H9 (cell line): Measurements from ENCODE around the gene NDUFA11. TPM values are rescaled to one million over a fixed set of nuclear protein-coding genes. Genes with fewer than 3 reads are reported as not detected.
A peak's percentile ranks its signal among the peaks of the same experiment; 100 is the strongest.

Experiments
- DNase-seq: peaks from one replicate; pipeline ENCODE4 v3.0.0-alpha.2; 2017
- H2AFZ ChIP-seq: one replicate; pipeline ENCODE4 v1.6.1; 2013; ENCODE audit warnings: mild to moderate bottlenecking, low read length, control low read depth, moderate library complexity
- H2AK5ac ChIP-seq: 2 replicates; pipeline ENCODE4 v1.6.1; 2013; ENCODE audit warnings: low read length, control low read depth, mixed read lengths; ENCODE audit not compliant: insufficient read length
- H2BK120ac ChIP-seq: one replicate; pipeline ENCODE4 v1.6.1; 2013; ENCODE audit warnings: low read depth, mild to moderate bottlenecking, low read length, control low read depth, inconsistent platforms; ENCODE audit not compliant: poor library complexity, severe bottlenecking
- H2BK12ac ChIP-seq: 2 replicates; pipeline ENCODE4 v1.6.1; 2013; ENCODE audit warnings: low read length, control low read depth, mixed read lengths, low read depth; ENCODE audit not compliant: insufficient read length
- H2BK15ac ChIP-seq: 2 replicates; pipeline ENCODE4 v1.6.1; 2013; ENCODE audit warnings: low read depth, low read length, control low read depth
- H2BK20ac ChIP-seq: one replicate; pipeline ENCODE4 v1.6.1; 2013; ENCODE audit warnings: low read depth, mild to moderate bottlenecking, low read length, control low read depth, inconsistent platforms; ENCODE audit not compliant: poor library complexity, severe bottlenecking
- H2BK5ac ChIP-seq: 2 replicates; pipeline ENCODE4 v1.6.1; 2013; ENCODE audit warnings: low read length, control low read depth, mixed read lengths; ENCODE audit not compliant: insufficient read length
- H3K14ac ChIP-seq: 2 replicates; pipeline ENCODE4 v1.6.1; 2013; ENCODE audit warnings: low read length, control low read depth; ENCODE audit not compliant: insufficient read depth
- H3K18ac ChIP-seq: 2 replicates; pipeline ENCODE4 v1.6.1; 2013; ENCODE audit warnings: low read depth, mild to moderate bottlenecking, mixed read lengths, low read length, control low read depth; ENCODE audit not compliant: insufficient read length
- H3K23ac ChIP-seq: 2 replicates; pipeline ENCODE4 v1.6.1; 2013; ENCODE audit warnings: low read length, control low read depth, mixed read lengths, low read depth; ENCODE audit not compliant: insufficient read length
- H3K23me2 ChIP-seq: 2 replicates; pipeline ENCODE4 v1.6.1; 2013; ENCODE audit warnings: low read depth, mild to moderate bottlenecking, mixed read lengths, low read length, control low read depth; ENCODE audit not compliant: insufficient read length, poor library complexity, severe bottlenecking
- H3K27ac ChIP-seq: 2 replicates; pipeline ENCODE4 v1.5.1; 2013; ENCODE audit warnings: low read length, control low read depth, mixed read lengths, low read depth; ENCODE audit not compliant: insufficient read length
- H3K27me3 ChIP-seq: 2 replicates; pipeline ENCODE4 v1.6.1; 2013; ENCODE audit warnings: low read length, control low read depth, inconsistent platforms; ENCODE audit not compliant: insufficient read depth
- H3K4ac ChIP-seq: 2 replicates; pipeline ENCODE4 v1.6.1; 2013; ENCODE audit warnings: low read depth, mild to moderate bottlenecking, control low read depth, inconsistent platforms, low read length, moderate library complexity
- H3K4me1 ChIP-seq: 2 replicates; pipeline ENCODE4 v1.6.1; 2013; ENCODE audit warnings: low read length, control low read depth, inconsistent platforms; ENCODE audit not compliant: insufficient read depth
- H3K4me2 ChIP-seq: 2 replicates; pipeline ENCODE4 v1.6.1; 2013; ENCODE audit warnings: low read length, control low read depth, mixed read lengths; ENCODE audit not compliant: insufficient read length, insufficient read depth
- H3K56ac ChIP-seq: 2 replicates; pipeline ENCODE4 v1.6.1; 2013; ENCODE audit warnings: low read depth, mild to moderate bottlenecking, mixed read lengths, low read length, control low read depth; ENCODE audit not compliant: insufficient read length
- H3K79me1 ChIP-seq: 2 replicates; pipeline ENCODE4 v1.6.1; 2013; ENCODE audit warnings: low read depth, mild to moderate bottlenecking, moderate library complexity, low read length, control low read depth, inconsistent platforms; ENCODE audit not compliant: insufficient read depth, poor library complexity, severe bottlenecking
- H3K79me2 ChIP-seq: 2 replicates; pipeline ENCODE4 v1.6.1; 2013; ENCODE audit warnings: low read length, control low read depth, inconsistent platforms; ENCODE audit not compliant: insufficient read depth
- H3K9ac ChIP-seq: 2 replicates; pipeline ENCODE4 v1.6.1; 2013; ENCODE audit warnings: low read length, control low read depth, mixed read lengths; ENCODE audit not compliant: insufficient read length; ENCODE audit errors: extremely low read depth
- H3K9me3 ChIP-seq: one replicate; pipeline ENCODE4 v1.6.1; 2013; ENCODE audit warnings: low read depth, low read length, inconsistent platforms; ENCODE audit not compliant: control insufficient read depth
- H3T11ph ChIP-seq: one replicate; pipeline ENCODE4 v1.6.1; 2013; ENCODE audit warnings: mild to moderate bottlenecking, low read length, control low read depth, inconsistent platforms
- H4K20me1 ChIP-seq: one replicate; pipeline ENCODE4 v1.6.1; 2013; ENCODE audit not compliant: control insufficient read depth, insufficient read length, insufficient read depth
- H4K5ac ChIP-seq: 2 replicates; pipeline ENCODE4 v1.6.1; 2013; ENCODE audit warnings: low read depth, mild to moderate bottlenecking, mixed read lengths, low read length, control low read depth; ENCODE audit not compliant: insufficient read length
- H4K8ac ChIP-seq: replicated peaks from 2 replicates; pipeline ENCODE4 v1.6.1; 2013; ENCODE audit warnings: low read length, control low read depth, mixed read lengths, low read depth; ENCODE audit not compliant: insufficient read length
- H4K91ac ChIP-seq: 2 replicates; pipeline ENCODE4 v1.6.1; 2013; ENCODE audit warnings: low read depth, mild to moderate bottlenecking, moderate library complexity, mixed read lengths, low read length, control low read depth; ENCODE audit not compliant: insufficient read length
- H3K27ac Mint-ChIP-seq, 3 experiments: 2 replicates in 2 of 3; 3 replicates in 1 of 3; pipeline ENCODE4 v1.8.0; 2020 to 2021; ENCODE audit warnings: mixed read lengths in 3 of 3, mild to moderate bottlenecking in 1 of 3, moderate library complexity in 1 of 3
- H3K27me3 Mint-ChIP-seq: 2 replicates; pipeline ENCODE4 v1.8.0; 2021; ENCODE audit warnings: low read depth, mild to moderate bottlenecking, moderate library complexity, mixed read lengths
- H3K36me3 Mint-ChIP-seq, 3 experiments: 2 replicates in 2 of 3; 3 replicates in 1 of 3; pipeline ENCODE4 v1.8.0; 2020 to 2021; ENCODE audit warnings: low read depth in 3 of 3, mixed read lengths in 3 of 3; ENCODE audit not compliant: insufficient read depth in 1 of 3
- H3K4me1 Mint-ChIP-seq, 2 experiments: 2 replicates each; pipeline ENCODE4 v1.8.0; 2020; ENCODE audit warnings: mixed read lengths in 2 of 2
- H3K4me3 Mint-ChIP-seq, 2 experiments: 2 replicates in 1 of 2; 3 replicates in 1 of 2; pipeline ENCODE4 v1.8.0; 2020 to 2021; ENCODE audit warnings: mild to moderate bottlenecking in 2 of 2, mixed read lengths in 2 of 2, moderate library complexity in 1 of 2
- H3K9me3 Mint-ChIP-seq, 2 experiments: 2 replicates in 1 of 2; 3 replicates in 1 of 2; pipeline ENCODE4 v1.8.0; 2020; ENCODE audit warnings: mild to moderate bottlenecking in 2 of 2, mixed read lengths in 2 of 2, moderate library complexity in 1 of 2
- WGBS: extraction: QIAGEN DNeasy Blood & Tissue Kit; methylation state at CpG from one replicate; pipeline ENCODE4 v1.1.7; 2013; ENCODE audit warnings: missing lambda C conversion rate, low lambda C conversion rate, mixed read lengths; ENCODE audit not compliant: insufficient read length; ENCODE audit errors: extremely low coverage; 5-methylcytosine and 5-hydroxymethylcytosine counted together
- total RNA-seq: library from RNA; stranded (reverse); gene quantifications from 2 replicates; pipeline ENCODE4 v1.2.1, GENCODE V29; 2021
- TF ChIP-seq, protein P1 (sequence below): fragments of 200-600 bp; sonication (generic); conservative IDR thresholded peaks from 3 replicates; pipeline ENCODE4 v1.8.0; 2021; ENCODE audit warnings: antibody characterized with exemption, mild to moderate bottlenecking

NDUFA11 gene
- total RNA-seq, 1 experiment from 2014 or later: 282 TPM

DNA sequence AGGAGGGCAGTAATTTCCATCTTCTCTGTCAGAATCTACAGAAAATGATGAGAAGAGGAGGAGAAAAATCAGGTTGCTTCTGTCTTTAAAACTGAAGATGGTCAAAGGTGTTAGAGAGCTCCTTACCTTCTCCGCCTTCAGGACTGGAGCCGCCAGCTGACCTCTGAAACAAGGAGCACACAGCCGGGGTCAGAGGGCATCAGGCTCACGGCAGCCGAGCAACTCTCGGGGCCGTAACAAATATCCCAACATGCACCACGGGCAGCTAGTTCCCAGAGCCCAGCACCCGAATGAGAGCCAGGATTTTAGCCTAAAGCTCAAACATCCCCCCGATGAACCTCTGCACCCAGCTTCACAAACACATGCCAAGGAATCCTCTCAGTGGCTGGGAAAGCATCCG is 38.1 kb upstream of the NDUFA11 start:
- Histone ChIP-seq H3K23me2 (no peaks in the 10 kb centered on the region), H2BK12ac (no peak overlapping the region), H4K91ac (no peak overlapping the region), H3K4ac (no peak overlapping the region), H3K56ac (no peak overlapping the region), H3K27me3 (no peaks in the 10 kb centered on the region), H3K23ac (no peak overlapping the region), H3K18ac (no peak overlapping the region), H2AFZ (no peak overlapping the region), H2AK5ac (no peak overlapping the region), H3K4me1 (no peaks in the 10 kb centered on the region), H2BK5ac (no peak overlapping the region), H3K79me1 (peaks cover 5% of the 10 kb centered on the region), H4K5ac (no peak overlapping the region), H3K79me2 (no peaks in the 10 kb centered on the region; the same call in 1 of the 2 replicates), H3K14ac (no peak overlapping the region), H3K4me2 (no peak overlapping the region), H2BK20ac (no peak overlapping the region), H4K8ac (no peak overlapping the region), H3K27ac (no peak overlapping the region), H2BK120ac (no peak overlapping the region), H4K20me1 (no peaks in the 10 kb centered on the region), H3K9me3 (no peaks in the 10 kb centered on the region), H3K9ac (no peak overlapping the region), H3T11ph (no peak overlapping the region), H2BK15ac (no peak overlapping the region)
- Mint-ChIP-seq H3K9me3 (no peaks in the 10 kb centered on the region), H3K4me3 (no peak overlapping the region), H3K4me1 (peaks cover 4 to 16% of the 10 kb centered on the region in 2 experiments; a peak in 3 of 4 replicates), H3K27ac (peak overlapping the region; percentile 82 to 91 (median 90); a peak in 5 of 7 replicates), H3K27me3 (no peaks in the 10 kb centered on the region; the same call in 1 of the 2 replicates), H3K36me3 (peaks cover 10 to 44% (median 43%) of the 10 kb centered on the region in 3 experiments)
- DNase-seq: no peak
- no CpG with 5 or more reads among the region's 11 CpGs for WGBS
- TF ChIP-seq, protein P1, sequence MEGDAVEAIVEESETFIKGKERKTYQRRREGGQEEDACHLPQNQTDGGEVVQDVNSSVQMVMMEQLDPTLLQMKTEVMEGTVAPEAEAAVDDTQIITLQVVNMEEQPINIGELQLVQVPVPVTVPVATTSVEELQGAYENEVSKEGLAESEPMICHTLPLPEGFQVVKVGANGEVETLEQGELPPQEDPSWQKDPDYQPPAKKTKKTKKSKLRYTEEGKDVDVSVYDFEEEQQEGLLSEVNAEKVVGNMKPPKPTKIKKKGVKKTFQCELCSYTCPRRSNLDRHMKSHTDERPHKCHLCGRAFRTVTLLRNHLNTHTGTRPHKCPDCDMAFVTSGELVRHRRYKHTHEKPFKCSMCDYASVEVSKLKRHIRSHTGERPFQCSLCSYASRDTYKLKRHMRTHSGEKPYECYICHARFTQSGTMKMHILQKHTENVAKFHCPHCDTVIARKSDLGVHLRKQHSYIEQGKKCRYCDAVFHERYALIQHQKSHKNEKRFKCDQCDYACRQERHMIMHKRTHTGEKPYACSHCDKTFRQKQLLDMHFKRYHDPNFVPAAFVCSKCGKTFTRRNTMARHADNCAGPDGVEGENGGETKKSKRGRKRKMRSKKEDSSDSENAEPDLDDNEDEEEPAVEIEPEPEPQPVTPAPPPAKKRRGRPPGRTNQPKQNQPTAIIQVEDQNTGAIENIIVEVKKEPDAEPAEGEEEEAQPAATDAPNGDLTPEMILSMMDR: no peak
